Stomach smooth muscle (tissue), 2 donors: ENCODE results near the gene RARG.

Source experiments
- H3K27ac ChIP-seq: one replicate; pipeline ENCODE4 v1.7.0; 2013; ENCODE audit warnings: mild to moderate bottlenecking, low read length, inconsistent platforms
- H3K27me3 ChIP-seq, 2 donors: one replicate each; pipeline ENCODE4 v1.7.0; 2013; ENCODE audit warnings: low read length in 2 of 2; ENCODE audit not compliant: insufficient read depth in 2 of 2, control insufficient read depth in 1 of 2
- H3K36me3 ChIP-seq, 2 donors: one replicate each; pipeline ENCODE4 v1.7.0; 2013; ENCODE audit warnings: low read length in 2 of 2; ENCODE audit not compliant: control insufficient read depth in 2 of 2, insufficient read depth in 2 of 2
- H3K4me1 ChIP-seq: one replicate; pipeline ENCODE4 v1.7.0; 2013; ENCODE audit warnings: low read length; ENCODE audit not compliant: control insufficient read depth, insufficient read depth
- H3K4me3 ChIP-seq, 2 donors: one replicate each; pipeline ENCODE4 v1.7.0; 2013; ENCODE audit warnings: low read length in 2 of 2
- H3K9ac ChIP-seq, 2 donors: one replicate each; pipeline ENCODE4 v1.7.0; 2013; ENCODE audit warnings: low read length in 2 of 2, mild to moderate bottlenecking in 1 of 2
- H3K9me3 ChIP-seq, 2 donors: one replicate each; pipeline ENCODE4 v1.7.0; 2013; ENCODE audit warnings: low read length in 2 of 2; ENCODE audit not compliant: control insufficient read depth in 2 of 2
- donor health status: healthy.
- donor health status: Pancreatic carcinoma.

RARG gene

DNA sequence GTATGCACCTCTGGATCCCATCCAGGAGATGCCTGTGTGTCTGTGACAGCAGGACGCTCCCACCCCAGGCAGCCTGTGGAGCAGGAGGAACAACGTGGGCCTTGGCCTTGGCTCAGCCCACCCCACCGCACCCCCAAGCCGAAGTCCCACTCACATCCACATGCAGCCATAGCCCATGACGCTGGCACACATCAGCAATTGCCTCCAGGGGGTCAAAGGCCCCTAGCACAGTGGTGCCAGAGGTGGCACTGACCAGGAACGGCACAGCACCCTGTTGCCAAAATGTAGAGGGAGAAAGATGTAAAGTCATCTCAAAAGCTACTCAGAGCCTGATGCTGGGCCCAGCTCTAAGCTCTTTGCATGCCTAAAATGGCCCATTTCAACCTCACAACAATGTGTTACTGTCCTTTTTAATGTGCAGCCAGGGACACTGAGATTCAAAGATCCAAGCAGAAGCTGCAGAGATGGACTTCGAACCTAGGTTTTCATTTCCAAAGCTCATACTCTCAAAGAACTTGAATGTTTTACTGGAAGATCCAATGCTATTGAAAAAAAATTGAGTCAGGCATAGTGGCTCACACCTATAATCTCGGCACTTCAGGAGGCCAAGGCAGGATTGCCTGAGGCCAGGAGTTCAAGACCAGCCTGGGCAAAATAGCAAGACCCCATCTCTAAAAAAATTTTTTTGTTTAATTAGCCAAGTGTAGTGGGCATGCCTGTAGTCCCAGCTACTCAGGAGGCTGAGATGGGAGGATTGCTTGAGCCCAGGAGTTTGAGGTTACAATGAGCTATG lies 70.7 kb downstream of the RARG start:
- Histone ChIP-seq H3K9me3 (no peaks in the 10 kb centered on the region), H3K4me1 (peaks cover 12% of the 10 kb centered on the region), H3K9ac (no peak overlapping the region), H3K27ac (no peak overlapping the region), H3K36me3 (peaks cover 0 to 12% of the 10 kb centered on the region in 2 donors), H3K27me3 (no peaks in the 10 kb centered on the region), H3K4me3 (no peak overlapping the region)

DNA sequence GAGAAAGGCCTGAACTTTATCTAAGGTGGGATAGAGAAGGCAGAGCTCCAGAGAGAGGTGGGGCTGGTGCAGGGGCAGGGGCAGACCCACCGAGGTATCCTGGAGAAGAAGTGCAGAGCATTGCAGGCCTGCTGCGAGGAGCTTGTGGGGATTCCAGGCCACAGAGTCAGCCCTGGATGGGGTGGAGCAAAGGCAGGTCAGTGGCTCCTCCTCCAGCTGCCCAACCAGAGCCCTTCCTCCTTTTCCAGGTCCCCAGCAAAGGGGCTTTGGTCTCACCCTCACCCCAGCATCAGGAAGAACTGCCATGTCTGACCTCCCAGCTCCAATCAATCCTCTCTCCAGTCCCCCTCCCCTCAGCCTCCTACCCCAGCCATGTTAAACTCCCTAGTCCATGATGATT lies 71.3 kb downstream of the RARG start:
- H3K27ac ChIP-seq: no peak overlapping the region
- no peaks in the 10 kb centered on the region for H3K27me3 ChIP-seq
- H3K36me3 ChIP-seq: peaks cover 0 to 12% of the 10 kb centered on the region in 2 donors
- H3K9me3 ChIP-seq: no peaks in the 10 kb centered on the region
- peaks cover 12% of the 10 kb centered on the region for H3K4me1 ChIP-seq
- H3K9ac ChIP-seq: no peak overlapping the region
- H3K4me3 ChIP-seq: no peak overlapping the region
